HG03103 (cell line): ENCODE results near the gene KLHL12.
A peak's percentile ranks its signal among the peaks of the same experiment; 100 is the strongest.

Experiments used
- ATAC-seq: cut with Tn5 transposase; IDR thresholded peaks from one replicate; pipeline ENCODE4 v1.9.1; 2021; ENCODE audit warnings: low read depth; ENCODE audit not compliant: unreplicated experiment

The KLHL12 gene

DNA sequence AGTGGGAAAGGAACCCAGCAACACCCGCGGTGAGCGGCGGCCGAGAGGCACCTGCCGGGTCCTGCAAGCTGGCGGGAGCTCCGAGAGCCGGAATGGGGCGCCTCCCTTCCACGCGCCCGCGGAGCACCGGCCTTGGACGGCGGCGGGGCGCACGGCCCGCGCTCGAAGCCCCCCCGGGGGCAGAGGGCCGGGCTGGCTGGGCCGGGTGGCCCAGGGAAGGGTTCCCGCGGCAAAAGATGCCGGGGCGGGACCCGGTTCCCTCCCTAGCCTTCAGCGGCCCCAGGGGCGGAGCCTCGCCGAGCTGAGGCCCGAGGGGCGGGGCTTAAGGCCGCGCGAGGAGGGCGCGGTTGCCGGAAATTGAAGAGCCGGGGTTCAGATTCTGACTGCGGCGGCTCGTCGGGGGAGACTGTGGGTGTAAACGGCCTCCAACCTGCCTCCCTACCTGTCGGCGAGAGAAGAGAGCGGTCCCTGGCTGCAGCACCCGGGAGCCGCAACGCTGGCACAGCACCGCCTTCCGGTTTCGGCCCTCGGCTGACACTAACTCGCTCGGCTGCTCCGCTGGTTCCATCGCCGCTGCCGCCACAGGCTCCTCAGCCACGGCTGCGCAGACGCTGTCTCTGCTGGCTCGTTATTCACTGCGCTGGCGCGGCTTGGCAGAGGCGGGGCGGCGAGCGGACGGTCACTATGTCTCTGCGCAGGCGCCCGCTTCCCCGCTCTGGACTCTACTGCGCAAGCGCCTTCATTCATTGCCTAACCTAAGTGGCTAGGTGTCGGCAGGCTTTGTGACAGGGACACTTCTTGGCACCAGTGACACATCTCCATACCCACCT, 38.3 kb downstream of the KLHL12 start, which contains the start of gene RABIF:
TSS of gene RABIF (minus strand) at position 619 of the 830 bp plus-strand sequence. CDS start at position 568, 51 bp downstream.
- ATAC-seq, result peak; percentile 76

DNA sequence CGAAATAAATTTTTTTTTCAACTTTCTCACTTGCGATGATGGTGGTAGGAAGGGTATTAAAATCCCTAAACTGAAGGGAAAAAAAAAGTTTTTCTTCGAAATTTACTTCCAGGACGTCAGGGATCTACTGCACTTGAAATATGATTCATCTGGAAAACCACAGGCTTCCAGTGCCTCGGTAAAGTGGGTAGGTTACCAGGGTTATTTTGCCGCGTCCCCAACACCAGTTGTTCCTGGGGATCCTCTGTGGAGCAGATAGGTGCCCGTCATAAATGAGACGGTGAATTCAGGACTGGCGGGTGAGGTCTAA, 38.9 kb downstream of the KLHL12 start:
- ATAC-seq, result no peak

DNA sequence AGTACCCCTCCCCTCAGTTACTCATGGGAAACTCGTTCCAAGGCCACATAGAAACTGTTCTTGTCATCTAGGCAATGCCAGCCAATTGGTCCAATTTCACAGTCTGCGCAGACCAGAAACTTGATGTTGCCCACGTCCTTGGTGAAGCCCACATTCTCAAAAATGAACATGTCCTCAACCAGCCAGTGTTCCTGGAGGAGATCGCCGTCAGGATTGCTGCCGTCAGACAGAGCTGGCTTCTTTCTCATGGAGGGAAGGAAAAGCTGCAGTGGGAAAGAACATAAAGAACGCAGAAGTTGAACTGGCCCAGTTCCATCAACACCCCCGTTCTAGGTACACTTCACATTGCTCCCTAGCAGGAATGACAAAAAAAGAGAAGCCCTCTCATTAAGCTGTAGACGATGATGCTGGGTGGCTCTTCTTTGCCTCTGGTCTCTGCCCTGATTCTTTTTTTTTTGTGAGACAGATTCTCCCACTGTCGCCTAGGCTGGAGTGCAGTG, 46.0 kb downstream of the KLHL12 start:
- ATAC-seq, result no peak

DNA sequence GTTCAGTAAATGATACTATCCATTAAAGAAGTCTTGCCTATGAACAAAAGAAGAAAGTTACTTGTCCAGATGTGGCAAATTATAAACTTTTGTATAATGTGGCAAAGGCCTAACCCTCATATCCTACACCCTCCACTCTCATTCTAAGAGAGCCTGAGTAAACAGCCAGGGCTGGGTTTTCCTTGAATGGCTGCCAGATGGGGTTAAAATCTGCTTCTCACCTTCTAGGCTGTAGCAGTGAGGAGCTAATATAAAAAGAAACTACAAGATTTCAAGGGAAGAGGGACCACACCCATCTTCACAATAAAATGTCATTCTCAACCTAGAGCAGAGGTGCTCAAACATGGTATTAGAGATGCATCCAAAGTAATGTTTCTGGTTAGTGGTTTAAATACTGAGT, 47.0 kb downstream of the KLHL12 start:
- no peak for ATAC-seq

DNA sequence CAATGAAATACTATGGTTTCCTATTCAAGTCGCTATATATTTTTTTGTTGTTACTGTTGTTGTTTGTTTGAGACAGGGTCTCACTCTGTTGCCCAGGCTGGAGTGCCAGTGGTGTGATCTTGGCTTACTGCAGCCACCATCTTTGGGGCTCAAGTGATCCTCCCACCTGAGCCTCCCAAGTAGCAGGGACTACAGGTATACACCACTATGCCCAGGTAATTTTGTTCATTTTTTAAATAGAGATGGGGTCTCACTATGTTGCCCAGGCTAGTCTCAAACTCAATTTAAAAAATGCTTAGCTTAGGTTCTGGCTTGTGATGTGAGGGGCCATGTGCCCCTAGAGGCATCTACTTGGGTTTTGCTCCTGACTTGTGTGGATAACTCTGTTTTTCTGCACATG, 47.9 kb downstream of the KLHL12 start:
- no peak for ATAC-seq

DNA sequence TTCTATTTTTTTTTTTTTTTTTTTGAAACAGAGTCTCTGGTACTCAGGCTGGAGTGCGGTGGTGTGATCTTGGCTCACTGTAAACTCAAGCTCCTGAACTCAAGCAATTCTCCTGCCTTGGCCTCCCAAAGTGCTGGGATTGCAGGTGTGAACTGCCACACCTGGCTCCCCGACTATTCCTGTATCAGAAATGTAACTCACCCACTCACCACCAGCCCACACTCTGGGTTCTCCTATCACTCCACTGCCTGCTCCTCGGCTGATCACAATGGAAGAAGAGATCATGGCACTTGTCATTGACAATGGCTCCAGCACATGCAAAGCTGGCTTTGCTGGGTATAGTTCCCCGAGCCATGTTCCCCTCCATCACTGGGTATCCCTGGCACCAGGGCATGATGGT, 54.0 kb downstream of the KLHL12 start:
- no peak for ATAC-seq

DNA sequence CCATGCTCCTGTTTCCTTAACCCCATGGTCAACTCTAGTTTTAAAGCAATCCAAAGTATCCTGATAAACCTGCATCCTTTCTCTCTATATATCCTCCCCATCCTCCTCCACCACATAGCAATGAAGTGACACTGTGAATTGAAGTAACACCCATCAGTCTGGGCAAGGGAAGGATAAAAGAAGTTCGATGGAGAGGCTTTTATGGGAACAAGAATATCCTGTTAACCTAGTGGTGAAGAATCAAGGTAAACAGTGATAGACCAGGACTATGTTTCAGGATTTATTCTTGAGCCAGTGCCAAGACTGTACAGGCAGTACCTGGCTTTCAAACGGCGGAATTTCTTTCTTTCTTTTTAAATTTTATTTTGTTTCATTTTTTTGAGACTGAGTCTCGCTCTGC, 55.7 kb downstream of the KLHL12 start:
- ATAC-seq, result no peak

DNA sequence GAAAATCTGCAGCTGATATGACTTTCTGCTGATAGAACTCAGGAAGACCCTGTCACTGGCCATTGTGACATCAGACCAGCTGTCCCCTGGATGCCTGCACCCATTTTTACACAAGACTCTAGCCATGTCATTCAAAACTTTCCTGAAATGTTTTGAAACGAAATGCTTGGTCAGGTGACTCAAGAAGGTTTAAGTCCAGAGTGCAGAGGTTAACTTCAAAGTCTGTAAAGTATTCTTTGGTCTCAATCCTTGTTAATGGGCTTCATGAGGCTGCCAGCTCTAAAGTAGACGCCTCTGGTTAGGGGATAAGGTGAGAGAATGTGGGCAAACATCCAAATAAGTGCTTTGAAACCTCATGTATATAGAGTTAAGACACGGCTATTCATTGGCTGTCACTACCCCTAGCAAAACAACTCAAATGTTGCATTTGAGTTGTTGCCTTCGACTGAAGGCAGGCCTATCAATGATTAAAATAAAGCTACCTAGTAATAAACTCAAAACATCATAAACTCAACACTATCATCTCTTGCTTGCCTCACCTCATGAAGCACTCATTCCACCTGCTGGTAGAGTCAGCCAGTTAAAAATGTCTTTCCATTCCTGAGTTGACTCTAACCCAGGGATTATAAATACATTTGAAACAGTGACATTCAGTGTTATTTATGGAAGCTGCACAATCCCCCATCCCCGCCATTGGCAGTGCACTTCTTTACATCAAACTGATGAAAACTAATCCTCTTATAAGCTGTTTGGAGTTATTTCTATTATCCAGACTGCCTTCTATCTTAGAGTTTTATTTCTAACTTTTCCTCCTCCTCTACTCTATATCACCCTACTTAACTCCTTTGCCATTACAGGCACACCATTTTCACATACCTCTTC, 64.1 kb downstream of the KLHL12 start:
- no peak for ATAC-seq

DNA sequence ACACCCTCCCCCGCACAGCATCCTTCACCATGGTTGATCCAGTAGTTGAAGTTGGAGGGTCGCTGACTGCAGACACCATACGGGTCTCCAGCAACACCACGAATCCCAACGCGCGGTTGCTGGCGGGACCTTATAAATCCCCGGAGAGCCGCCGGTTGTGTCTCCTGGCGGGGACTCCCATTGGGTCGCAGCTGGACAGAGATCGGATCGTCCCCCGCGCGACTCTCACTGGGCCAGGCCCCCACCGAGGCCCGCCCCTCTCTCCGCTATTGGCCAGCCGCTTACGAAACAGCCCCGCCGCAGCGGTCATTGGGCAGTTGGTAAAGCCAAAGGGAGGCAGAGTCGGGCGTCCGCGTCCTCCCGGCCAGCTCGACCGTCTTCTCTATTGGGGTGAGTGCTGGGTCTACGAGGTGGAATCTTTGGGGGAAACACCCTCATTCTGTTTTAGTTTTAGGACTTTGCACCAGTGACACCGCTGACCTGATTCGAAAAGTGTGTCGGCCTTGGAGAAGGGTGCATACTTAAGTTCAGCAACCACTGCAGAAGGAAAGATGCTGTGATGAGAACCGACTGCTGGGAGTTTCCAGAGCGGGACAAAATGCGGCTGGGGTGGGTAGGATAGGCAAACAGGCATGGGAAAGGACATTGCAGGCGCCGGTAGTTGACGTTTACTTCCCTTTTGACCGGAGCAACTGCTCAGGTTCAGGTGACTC, 65.5 kb downstream of the KLHL12 start:
- ATAC-seq, result peak; percentile 66

DNA sequence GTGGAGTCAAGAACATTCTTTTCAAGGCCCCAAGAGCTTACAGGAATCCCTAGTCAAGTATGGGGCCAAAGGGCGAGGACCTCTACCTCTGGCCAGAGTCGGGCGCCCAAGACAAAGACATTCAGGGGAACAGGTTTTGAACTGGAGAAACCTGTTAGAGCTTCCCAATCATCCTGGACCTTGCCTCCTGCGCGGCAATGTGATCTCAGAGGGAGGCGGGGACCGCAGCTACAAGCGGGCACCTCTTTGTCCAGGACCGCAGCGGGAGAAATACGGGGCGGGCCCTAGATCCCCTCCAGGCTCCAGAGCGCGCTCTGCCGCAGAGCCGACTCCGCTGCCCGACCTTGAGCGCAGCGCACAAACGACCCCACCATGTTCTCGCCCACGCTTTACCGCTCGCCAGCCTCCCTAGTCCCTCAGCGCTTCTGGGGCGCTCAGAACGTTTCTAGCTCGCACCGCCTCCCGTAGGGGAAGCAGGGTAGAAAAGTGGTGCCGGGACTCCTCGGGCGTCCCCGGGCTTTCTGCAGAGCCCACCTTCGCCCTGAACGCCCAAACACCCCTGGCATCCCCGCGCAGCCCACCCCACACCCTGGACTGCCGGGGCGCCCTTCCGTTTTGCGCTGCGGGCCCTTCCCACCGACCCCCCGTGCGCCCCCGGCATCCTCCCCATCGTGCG, 66.2 kb downstream of the KLHL12 start:
- no peak for ATAC-seq

DNA sequence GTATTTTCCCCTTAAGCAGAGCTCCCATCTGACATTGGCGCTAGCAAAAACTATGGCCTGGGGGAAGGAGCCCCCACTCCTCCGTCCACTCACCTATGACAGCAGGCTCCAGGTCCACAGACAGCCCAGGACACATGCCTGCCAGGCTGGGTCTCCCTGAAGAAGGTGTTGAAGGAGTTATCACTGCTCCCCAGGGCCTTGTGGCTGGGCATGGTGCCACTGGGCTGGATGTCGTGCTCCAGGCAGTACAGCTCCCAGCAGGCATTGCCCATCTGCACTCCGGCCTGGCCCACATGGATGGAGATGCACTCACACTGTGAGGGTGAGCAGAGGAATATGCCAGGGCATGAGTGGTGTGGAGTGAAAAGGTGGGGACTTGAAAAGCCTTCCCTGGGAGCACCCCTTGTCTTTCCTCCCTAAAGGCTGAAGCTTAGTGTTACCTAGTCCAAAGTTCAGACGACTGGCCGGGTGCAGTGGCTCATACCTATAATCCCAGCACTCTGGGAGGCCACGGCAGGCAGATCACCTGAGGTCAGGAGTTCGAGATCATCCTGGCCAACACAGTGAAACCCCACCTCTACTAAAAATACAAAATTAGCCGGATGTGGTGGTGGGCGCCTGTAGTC, 68.1 kb downstream of the KLHL12 start:
- ATAC-seq, result no peak

DNA sequence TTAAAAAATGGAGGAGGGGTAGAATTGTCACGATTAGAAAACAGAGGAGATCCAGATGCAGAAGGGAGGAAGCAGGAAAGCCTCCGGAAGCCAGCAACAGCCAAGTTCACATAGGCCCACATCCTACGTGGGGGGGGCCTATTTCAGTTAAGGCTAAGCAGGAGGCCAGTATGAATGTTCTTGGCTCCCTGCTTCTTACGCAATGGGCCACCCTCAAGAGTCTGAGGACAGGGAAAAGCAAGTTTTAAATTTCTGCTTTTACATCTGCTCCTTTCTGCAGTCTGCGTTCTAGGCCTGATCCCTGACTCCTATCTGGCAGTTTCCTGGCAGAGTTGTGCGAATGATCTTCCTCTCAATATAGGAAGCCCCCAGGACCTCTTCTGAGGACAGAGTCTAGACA, 68.7 kb downstream of the KLHL12 start:
- no peak for ATAC-seq

DNA sequence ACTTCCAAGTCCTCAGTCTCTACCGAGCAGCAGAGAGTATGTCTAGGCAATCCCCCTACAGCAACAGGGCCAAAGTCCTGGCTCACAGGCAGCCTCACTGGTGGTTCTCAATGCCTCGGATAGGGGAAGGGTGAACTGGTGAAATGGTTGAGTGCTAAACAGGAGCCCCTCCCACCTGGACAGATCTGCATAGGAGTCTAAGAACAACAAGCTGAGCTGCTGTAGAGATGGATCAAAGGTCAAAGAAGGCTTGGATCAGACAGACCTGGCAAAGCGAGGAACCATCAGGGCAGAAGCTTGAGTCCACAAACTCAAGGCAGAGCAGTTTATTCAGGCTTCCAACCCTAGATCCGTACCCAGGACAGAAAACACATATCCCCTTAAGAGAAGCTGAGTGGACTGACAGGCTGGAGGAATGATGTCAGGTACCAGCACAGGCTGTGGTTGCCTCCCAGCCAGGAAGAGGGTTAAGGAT, 69.9 kb downstream of the KLHL12 start:
- no peak for ATAC-seq

DNA sequence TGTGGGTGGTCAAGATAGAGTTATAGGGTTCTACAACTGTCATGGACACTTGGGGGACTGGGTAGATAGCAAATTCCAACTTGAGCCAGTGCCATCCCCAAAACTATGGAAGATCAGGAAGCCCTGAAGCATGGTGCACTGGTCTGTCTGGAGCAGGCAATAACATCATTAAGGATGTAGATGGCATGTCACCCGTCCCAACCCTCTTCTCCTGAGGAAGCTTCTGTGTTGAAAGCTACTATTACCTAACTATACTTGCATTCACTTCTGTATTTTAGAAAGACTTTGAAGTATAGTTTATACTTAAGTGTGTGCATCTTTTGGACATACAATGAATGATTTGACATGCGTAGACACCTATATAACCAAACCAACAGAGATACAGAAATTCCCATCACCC, 71.0 kb downstream of the KLHL12 start:
- no peak for ATAC-seq

DNA sequence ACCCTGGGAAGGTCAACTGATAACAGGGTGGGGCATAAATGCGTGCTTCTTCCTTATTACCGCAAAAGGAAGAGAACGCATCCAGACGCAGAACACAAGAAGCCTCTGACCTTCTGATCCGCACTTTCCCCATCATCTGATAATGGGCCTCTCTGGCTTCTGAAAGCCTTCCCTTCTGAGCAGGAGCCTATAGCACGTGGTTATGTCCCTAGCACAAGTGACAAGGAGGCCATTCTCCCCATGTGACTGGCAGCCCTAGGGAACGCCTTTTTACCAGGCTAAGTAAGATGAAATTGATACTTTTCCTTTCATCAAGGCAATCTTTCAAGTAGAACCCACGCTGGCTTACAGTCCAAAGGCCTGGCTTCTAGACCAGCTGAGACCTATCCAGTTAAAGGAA, 72.2 kb downstream of the KLHL12 start:
- no peak for ATAC-seq

DNA sequence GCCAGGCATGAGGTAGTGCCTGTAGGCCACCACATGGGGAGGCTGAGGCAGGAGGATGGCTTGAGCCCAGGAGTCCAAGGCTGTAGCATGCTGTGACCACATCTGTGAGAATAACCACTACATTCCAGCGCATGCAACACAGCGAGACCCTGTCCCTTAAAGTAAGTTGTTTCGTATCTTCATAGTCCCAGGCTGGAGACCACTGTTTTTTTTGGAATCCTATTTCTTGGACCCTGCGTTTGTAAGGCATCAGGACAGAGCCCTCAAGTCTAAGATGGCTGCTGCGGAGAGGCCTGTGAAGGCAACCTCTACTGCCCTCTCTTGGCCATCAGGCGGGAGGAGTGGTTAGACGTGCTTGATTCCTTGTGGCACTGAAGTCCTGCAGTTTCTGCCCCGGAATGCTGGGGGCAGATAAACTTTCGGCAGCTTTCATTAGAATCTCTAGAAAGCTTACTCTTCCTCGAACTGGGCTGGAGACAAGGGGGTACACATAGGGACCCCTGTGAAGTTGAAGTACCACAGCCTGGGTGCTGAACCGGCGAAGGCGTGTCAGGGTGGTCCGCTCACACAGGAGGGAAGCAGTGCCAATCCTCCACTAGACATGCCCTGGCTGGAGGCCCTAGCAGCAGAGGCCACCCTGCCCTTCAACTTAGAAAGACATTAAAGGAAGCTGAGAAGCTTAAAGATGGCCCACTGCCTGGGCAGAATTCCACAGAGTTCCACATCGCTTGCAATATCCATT, 74.7 kb downstream of the KLHL12 start:
- no peak for ATAC-seq

DNA sequence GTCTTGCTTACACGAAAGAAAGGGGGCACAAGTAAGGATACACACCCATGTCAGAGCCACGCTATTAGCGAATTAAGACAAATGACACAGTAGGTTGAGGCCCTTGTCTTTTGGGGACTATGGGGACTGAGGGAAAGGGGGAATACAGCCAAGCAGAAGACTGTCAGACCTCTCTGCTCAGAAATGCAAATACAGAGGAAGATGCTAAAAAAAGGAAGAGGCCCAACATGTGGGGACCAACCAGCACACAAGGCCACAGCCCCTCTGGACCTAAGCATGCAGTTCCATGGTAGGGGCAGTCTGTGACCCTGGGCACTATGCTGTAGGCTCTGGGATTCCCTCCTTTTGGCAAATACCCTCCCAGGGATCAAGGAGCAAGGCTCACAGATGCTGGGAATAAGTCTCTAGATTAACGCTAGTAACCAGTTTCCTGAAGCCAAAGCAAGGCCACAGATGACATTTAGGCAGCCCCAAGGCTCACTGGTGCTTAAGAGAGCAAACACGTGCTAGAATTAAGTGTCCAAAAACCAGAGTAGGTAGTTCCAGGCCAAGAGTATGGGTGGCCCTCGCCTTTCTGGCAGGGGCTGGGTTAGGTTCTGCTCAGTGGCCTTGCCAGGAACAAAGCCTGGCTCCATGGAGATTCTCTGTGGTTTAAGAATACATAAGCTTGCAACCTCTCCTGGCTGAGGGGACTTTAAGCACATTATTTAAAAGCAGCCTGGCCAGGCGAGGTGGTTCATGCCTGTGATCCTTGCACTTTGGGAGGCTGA, 76.3 kb downstream of the KLHL12 start:
- no peak for ATAC-seq

DNA sequence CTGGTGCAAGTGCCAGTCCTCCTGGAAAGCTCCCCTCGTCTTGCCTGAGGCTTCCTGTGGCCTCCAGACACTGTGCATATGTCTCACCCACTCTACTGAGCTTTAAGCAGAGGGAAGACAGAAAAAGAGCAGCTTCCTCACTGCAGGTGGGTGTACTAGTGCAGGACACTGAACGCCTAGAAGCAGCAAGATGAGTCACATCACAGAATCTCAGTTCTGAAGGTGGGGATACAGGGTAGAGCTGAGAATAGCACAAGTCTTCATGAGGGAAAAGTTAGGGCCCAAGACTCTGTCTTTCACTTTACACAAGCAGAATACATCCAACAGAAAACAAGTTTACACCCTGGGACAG, 78.9 kb downstream of the KLHL12 start:
- peak; percentile 79 for ATAC-seq

DNA sequence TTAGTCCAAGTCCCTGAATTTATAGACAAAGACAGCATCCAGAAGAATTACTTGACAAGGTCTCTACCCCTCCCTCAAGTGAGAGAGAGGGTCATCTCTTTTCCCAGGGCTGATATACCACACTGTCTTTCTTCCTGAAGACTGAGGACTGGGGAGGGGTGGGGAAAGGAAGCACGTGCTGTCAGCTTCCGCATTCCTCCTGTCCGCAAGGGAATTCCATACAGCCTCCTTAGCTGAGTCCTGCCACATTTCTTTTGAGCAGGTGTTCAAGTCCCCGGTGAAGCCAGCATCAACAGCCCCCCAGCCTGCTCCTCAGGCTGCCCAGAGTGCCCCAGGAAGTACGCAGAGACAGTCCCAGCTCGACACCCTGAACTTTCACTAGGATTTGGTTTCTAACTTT, 82.1 kb downstream of the KLHL12 start:
- ATAC-seq, result no peak
